Stimulated activated CD8-positive, alpha-beta memory T cell treated with anti-CD3 and anti-CD28 coated beads, Interleukin-2, amount 100 ng/mL, for 48 hours (primary cell): ENCODE data around the gene PLCXD3.
"Not testable (repeated sequence)": the region's sequence is repeated elsewhere in the genome, so short reads cannot be mapped to it uniquely, and the experiment has no call there.

ENCODE experiments used
- DNase-seq, 2 donors: peaks; one replicate each; pipeline ENCODE4 v3.0.0-alpha.2; 2020; ENCODE audit warnings: low read depth in 2 of 2

PLCXD3 gene

DNA sequence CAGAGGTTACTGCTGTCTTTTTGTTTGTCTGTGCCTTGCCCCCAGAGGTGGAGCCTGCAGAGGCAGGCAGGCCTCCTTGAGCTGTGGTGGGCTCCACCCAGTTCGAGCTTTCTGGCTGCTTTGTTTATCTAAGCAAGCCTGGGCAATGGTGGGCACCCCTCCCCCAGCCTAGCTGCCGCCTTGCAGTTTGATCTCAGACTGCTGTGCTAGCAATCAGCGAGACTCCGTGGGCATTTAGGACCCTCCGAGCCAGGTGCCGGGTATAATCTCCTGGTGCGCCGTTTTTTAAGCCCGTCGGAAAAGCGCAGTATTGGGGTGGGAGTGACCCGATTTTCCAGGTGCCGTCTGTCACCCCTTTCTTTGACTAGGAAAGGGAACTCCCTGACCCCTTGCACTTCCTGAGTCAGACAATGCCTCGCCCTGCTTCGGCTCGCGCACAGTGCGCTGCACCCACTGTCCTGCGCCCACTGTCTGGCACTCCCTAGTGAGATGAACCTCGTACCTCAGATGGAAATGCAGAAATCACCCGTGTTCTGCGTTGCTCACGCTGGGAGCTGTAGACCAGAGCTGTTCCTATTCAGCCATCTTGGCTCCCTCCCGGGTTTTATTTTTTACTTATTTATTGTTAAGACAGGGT is 16.8 kb downstream of the PLCXD3 start:
- DNase-seq, result not testable (repeated sequence)

GRCh38 chr5:41485533-41485932 is 24.9 kb downstream of the PLCXD3 start:
- no peak for DNase-seq

DNA sequence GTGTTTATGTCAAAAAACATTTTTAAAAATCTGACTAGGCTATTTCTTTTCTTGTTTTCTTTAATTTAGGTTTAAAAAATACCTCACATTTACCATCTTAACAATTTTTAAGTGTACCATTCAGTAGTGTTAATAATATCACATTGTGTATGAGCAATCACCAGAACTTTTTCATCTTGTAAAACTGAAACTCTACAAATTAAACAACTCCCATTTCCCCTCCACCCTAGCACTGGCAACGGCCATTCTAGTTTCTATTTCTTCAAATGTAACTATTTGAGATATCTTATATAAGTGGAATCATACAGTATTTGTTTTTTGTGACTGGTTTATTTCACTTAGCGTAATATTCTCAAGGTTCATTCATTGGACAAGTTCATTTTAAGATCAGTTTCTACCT is 27.7 kb downstream of the PLCXD3 start:
- no peak for DNase-seq

GRCh38 chr5:41482173-41482572 is 28.2 kb downstream of the PLCXD3 start:
- no peak for DNase-seq

- not testable (repeated sequence) for DNase-seq
These were observed 38.7 kb downstream of the PLCXD3 start for GRCh38 chr5:41471571-41472208.

GRCh38 chr5:41465493-41466171 is 44.8 kb downstream of the PLCXD3 start:
- no peak for DNase-seq

GRCh38 chr5:41459557-41459956 is 50.8 kb downstream of the PLCXD3 start:
- no peak for DNase-seq

DNA sequence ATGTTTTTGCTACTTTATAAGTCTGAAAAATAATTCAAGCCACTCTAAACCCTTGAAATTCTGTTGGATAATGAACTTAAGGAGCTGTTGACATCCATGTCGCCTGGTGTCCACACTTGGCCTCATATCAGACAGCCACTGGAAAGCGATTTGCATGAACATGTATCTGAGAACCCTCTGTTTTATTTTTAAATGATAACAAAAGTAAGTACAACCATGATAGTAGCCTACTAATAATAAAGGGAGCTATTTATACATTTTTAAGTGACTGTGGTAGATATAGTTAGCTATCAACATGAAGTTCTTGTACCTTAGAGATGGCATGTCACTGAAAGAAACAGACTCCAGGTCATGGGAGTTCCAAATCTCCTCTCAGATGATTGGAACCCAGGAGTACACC is 53.3 kb downstream of the PLCXD3 start:
- DNase-seq, result no peak

DNA sequence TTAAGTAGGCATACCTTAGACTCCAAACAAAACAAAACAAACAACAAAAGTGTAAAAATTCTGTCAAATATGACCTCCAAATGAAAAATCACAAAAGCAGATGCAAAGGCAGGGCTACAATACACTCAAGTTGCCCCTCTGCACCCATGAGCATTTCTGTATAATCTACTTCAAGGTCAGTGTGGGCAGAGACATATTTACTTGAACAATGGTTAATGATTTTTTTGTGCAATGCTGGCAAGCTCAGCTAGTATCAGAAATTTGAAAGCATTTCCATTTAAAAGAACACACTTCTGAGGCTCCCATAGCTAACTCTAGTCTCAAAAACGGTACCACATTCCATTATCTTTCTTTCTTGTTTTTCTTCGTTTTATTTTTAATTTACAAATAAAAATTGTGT is 57.9 kb downstream of the PLCXD3 start:
- no peak for DNase-seq

DNA sequence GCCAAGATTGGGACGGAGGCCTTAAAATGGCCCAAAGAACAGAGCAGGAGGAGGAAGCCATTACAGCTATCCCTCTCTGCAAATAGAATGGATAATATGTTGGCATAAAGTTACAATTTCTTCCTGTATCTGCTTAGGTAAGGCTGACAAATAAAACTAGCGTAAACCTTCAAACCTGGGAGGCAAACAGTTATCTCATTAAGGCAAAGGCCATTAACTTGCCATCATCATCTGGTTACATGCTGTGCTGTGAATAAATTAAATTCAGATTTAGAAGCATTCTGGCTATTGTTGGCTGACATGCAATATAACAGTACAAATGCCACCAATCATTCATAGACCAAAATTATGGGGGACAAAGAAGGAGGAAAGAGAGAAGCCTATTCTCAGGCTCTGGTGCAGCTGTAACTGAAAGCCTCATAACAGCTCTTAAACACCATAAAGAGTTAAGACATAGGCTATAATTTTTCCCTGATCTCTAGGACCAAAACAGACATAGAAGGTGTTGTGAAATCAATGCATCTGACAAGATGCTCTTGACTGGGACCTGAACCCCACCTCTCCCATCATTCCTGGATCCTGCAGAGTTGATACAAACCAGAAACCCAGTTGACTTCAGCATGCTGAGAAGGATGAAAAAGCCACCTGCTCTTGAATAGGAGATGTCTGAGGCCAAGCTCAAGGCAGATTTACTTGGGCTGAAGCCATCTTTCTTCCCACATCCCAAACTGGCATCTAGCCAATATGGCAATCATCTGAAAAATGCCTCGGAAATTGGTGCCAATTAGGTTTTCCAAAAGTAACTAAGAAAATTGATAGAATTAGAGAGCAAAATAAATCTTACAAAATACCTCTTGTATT is 62.5 kb downstream of the PLCXD3 start:
- DNase-seq, result no peak

GRCh38 chr5:41445937-41446563 is 64.4 kb downstream of the PLCXD3 start:
- no peak for DNase-seq

DNA sequence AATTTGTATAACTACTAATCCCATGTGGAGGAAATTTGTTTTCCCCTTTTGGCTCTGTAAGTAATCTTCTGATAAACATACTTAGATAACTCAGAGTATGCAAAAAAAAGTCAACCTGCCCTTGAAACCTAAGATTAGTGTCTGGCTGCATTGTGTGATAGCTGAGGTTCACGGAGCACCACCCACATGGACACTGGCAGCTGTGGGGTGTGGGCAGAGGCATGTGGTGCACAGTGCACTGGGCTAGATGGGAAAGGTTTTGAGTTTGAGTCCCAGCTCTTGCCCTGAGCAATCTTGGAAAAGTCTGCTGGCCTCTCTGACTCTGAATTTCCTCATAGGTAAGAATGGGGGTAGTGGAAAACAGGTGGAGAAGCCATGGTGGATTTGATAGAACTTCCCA is 75.1 kb downstream of the PLCXD3 start:
- no peak for DNase-seq

GRCh38 chr5:41433552-41434181 is 76.7 kb downstream of the PLCXD3 start:
- DNase-seq, result no peak

DNA sequence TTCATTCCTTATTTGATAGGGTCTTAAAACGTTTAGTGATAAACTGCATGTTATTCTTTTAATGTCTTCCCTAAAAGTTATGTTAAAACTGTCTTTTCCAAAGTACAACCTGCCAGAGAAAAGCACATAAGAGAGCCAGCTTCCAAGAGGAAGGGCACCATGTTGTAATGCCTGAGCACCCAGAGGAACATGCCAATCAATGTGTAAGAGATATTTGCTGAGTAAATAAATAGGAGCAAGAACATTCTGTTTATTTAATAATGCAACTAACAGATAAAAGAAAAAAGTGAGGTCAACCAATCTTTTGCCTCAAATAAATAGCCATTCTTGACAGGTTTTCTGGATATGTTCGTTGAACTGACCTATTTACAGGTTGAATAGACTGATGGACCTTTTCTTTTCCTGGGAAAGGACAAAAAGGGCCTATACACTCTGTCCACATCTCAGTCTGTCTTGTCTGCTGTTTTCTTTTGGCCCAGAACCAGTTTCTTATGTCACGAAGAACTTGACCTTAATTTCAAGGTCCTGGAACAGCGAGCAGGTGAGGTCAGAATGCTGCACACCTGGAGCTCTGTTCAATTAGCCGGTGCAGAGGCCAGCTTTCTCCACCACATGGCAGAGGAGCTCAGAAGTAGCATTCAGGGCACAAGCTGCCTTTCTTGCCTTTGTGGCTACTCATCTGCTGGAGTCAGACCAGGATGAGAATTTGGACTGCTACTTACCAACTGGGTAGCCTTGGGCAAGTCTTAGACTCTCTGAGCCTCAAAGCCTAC is 77.7 kb downstream of the PLCXD3 start:
- no peak for DNase-seq

- no peak for DNase-seq
These were observed 82.9 kb downstream of the PLCXD3 start for GRCh38 chr5:41427505-41427904.

GRCh38 chr5:41425736-41426135 is 84.7 kb downstream of the PLCXD3 start:
- DNase-seq, result no peak

- no peak for DNase-seq
These were observed 89.8 kb downstream of the PLCXD3 start for GRCh38 chr5:41420492-41421067.

DNA sequence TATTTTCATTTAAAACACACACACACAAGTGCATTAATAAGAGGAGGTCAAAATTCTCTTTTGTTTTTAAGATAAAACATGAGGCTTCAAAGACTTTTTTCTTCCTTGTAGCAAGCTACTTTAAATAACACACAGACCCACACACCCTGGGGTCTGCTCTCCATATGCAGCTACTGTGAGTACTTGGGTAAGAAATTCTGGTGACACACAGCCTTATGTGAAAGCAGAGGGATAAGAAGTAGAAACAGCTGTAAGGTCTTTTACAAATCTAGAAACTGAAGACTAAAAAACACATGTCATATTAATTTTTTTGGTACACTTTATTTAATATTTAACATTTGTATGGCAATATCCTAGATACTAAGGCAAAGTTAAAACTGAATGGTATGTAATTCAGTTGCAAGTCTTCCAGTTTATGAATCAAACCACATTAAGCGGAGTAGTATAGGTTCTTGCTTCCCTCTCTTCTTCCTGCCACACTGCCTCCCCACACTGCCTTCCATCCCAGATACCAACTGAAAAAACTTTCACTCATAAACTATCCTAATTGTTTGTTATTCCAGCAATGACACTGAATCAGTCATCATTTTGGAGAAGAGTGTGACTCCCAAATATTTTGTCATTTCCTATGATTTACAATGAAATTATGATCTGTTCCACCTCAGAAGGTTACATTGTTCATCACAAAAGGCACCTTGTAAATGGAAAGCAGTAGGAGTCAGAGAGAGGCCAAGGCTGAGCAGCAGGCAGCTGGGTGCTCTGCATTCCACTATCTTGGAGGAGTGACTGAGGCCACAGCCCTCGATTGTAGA is 92.0 kb downstream of the PLCXD3 start:
- no peak for DNase-seq

DNA sequence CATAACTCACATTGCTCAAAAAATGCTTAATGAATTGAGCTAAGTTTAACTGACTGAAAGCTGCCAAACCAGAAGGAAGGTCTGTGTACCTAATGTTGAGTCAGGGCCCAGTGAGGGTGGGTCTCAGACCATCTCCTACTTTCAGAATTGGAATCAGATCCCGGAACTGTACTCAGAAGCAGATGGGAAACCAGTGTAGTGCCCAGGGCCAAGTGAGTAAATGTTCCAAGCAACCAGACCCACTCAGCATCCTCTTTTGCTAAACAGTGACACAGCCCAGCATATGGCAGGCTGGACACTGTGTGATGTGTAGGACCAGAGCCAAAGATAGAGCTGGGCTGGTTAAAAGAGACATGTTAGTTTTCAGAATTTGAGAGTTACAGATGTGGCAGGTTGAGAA is 94.1 kb downstream of the PLCXD3 start:
- no peak for DNase-seq
